HG02943 (cell line): ENCODE measurements around the gene TOP1.
"Not testable (repeated sequence)": the region's sequence is repeated elsewhere in the genome, so short reads cannot be mapped to it uniquely, and the experiment has no call there.

Experiments
- ATAC-seq: cut with Tn5 transposase; IDR thresholded peaks from one replicate; pipeline ENCODE4 v1.9.1; 2021; ENCODE audit warnings: mild to moderate bottlenecking, low read depth, moderate library complexity; ENCODE audit not compliant: unreplicated experiment

The TOP1 gene

GRCh38 chr20:41003143-41003935 lies 25.3 kb upstream of the TOP1 start:
- ATAC-seq, result no peak

GRCh38 chr20:41003936-41004294 lies 24.7 kb upstream of the TOP1 start:
- ATAC-seq, result not testable (repeated sequence)

GRCh38 chr20:41004531-41005360 lies 23.9 kb upstream of the TOP1 start:
- no peak for ATAC-seq

GRCh38 chr20:41005361-41005729 lies 23.3 kb upstream of the TOP1 start:
- no peak for ATAC-seq

GRCh38 chr20:41006126-41006935 lies 22.3 kb upstream of the TOP1 start:
- ATAC-seq, result no peak

- ATAC-seq, result no peak
Measured at GRCh38 chr20:41006936-41007474, 21.6 kb upstream of the TOP1 start.

GRCh38 chr20:41007481-41007880 lies 21.1 kb upstream of the TOP1 start:
- ATAC-seq, result no peak

- no peak for ATAC-seq
Measured at GRCh38 chr20:41009946-41010345, 18.7 kb upstream of the TOP1 start.

- peak; percentile 80 for ATAC-seq
Measured at GRCh38 chr20:41011551-41012067, 17.0 kb upstream of the TOP1 start.

GRCh38 chr20:41014561-41015088 lies 14.0 kb upstream of the TOP1 start:
- ATAC-seq, result no peak

- no peak for ATAC-seq
Measured at GRCh38 chr20:41017448-41018042, 11.1 kb upstream of the TOP1 start.

GRCh38 chr20:41018153-41018552 lies 10.5 kb upstream of the TOP1 start:
- ATAC-seq, result no peak

GRCh38 chr20:41023549-41023948 lies 5.1 kb upstream of the TOP1 start:
- no peak for ATAC-seq

- ATAC-seq, result no peak
Measured at GRCh38 chr20:41027366-41027765, 1.3 kb upstream of the TOP1 start.

GRCh38 chr20:41027872-41028358 lies 707 bp upstream of the TOP1 start:
- ATAC-seq, result no peak

- peak; percentile 11 for ATAC-seq
Measured at GRCh38 chr20:41029150-41029901, 704 bp downstream of the TOP1 start.

- no peak for ATAC-seq
Measured at GRCh38 chr20:41030061-41030460, 1.4 kb downstream of the TOP1 start.

GRCh38 chr20:41030531-41031242 lies 2.1 kb downstream of the TOP1 start:
- no peak for ATAC-seq
